ENCODE data around the gene TRIP10.

The TRIP10 gene

DNA sequence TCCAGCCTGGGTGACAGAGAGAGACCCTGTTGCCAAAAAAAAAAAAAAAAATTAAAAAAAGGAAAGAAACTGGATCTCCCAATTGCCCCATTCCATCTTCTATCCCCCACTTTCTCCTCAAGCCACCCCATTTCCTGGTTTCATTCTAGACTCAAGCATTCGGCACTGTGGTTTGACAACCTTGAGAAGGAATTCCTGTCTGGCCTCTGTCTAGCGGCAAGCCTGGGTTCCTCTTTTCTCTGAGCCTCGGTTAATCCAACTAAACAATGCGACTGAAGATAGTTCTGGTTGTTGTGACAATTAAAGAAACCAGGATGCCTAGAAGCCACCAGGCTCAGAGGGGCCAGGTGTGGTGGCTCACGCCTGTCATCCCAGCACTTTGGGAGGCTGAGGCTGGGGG, 15.7 kb upstream of the TRIP10 start:
- Mint-ChIP-seq H3K4me1 (ENCODE audit: low read depth in 2 of 2) (peaks cover 23 to 26% of the 10 kb centered on the region in 2 donors), H3K9me3 (no peaks in the 10 kb centered on the region), H3K27ac (peak overlapping the region in 1 of 2 donors; percentile 83), H3K27me3 (no peaks in the 10 kb centered on the region), H3K4me3 (no peak overlapping the region), H3K36me3 (ENCODE audit: insufficient read depth) (peaks cover 2% of the 10 kb centered on the region)
- ATAC-seq (replicated peaks) = peak; percentile 24
- DNase-seq = no peak

DNA sequence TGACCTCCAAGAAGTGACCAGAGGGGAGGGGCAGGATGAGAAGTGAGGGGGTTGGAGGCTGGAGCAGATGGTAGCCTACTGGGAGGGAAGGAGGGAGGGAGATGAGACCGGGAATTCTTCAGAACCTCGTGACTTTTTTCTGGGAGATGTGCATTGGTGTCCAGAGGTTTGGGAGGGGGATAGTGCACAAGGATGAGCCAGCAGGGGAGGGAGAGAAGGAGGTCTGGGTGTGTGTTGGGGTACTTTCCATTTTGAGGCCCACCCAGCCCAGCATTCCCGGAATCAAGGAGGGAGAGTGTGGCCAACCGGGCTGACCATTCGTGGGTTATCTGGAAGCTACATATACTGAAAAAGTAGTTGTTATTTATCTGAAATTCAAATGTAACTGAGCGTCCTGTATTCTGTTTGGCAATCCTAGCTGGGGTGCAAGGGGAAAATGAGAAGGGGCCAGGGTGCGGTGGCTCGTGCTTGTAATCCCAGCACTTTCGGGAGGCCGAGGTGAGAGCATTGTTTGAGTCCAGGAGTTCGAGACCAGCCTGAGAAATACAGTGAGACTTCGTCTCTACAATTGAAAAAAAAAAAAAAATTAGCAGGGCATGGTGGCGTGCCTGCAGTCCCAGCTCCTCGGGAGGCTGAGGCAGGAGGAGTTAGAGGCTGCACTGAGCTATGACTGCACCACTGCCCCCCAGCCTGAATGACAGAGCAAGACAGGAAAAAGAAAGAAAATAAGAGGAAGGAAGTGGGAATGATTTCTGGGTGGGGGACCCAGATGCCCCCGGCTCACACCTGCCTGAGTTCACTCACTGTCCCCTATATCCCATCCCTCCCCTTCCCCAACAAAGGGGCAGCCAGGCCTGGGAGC, 14.6 kb upstream of the TRIP10 start:
- Mint-ChIP-seq H3K36me3 (ENCODE audit: insufficient read depth) (peaks cover 2% of the 10 kb centered on the region), H3K4me3 (no peak overlapping the region), H3K27ac (peak overlapping the region; percentile 56 to 83), H3K27me3 (no peaks in the 10 kb centered on the region), H3K9me3 (no peaks in the 10 kb centered on the region), H3K4me1 (ENCODE audit: low read depth in 2 of 2) (peaks cover 14 to 25% of the 10 kb centered on the region in 2 donors)
- no peak for ATAC-seq (replicated peaks)
- no peak for DNase-seq

DNA sequence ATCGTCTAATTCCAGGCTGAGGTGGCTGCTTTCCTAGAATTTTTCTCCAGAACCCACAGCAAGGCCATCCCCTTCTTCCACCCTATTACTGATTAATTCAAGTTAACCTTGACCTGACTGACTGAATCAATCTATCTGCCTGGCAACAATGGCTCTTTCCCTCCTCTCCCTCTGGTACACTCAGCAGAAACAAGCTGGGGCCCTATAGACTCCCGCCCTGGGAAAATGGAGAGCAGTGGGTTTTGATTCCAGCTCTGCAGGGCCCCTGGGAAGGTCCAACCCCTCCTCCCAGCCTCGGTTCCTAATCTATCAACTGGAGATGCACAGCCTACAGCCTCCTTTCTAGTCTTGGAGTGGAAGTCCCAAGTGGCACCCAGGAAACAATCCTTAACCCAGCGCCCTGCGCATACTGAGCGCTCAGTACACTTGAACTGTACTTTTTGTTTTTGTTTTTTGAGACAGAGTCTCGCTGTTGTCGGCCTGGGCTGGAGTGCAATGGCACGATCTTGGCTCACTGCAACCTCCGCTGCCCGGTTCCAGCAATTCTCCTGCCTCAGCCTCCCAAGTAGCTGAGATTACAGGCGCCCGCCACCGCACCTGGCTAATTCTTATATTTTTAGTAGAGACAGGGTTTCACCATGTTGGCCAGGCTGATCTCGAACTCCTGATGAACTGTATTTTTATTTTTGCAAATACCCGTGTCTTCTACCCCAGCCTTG, 13.8 kb upstream of the TRIP10 start:
- Mint-ChIP-seq H3K4me1 (ENCODE audit: low read depth in 2 of 2) (peaks cover 13 to 20% of the 10 kb centered on the region in 2 donors), H3K27ac (no peak overlapping the region), H3K4me3 (no peak overlapping the region), H3K36me3 (ENCODE audit: insufficient read depth) (peaks cover 2% of the 10 kb centered on the region), H3K27me3 (no peaks in the 10 kb centered on the region), H3K9me3 (no peaks in the 10 kb centered on the region)
- ATAC-seq (replicated peaks) = no peak
- no peak for DNase-seq

DNA sequence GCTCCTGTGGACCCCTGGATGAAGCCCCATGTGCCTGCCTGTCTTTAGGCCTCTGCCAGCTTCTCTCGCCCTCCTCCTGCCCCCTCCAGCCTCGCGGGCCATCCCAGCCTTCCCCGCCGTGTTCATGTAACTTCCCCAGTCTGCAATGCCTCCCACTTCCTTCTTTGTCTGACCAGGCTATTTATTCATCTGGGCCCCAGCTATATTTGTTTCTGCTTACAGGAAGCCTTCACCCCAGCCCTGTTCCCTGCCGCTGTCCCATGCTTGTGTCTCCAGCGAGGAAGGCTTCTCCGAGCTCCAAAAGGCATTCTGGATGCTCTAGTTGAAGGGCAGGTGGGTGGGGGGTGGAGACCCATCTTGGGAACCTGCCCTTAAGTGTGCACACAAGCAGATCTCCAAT, 11.1 kb upstream of the TRIP10 start:
- Mint-ChIP-seq H3K27me3 (no peaks in the 10 kb centered on the region), H3K27ac (peak overlapping the region in 1 of 2 donors; percentile 84), H3K4me1 (ENCODE audit: low read depth in 2 of 2) (peaks cover 20 to 24% of the 10 kb centered on the region in 2 donors), H3K9me3 (no peaks in the 10 kb centered on the region), H3K4me3 (peak overlapping the region in 1 of 2 donors; percentile 29), H3K36me3 (ENCODE audit: insufficient read depth) (peaks cover 9% of the 10 kb centered on the region)
- DNase-seq (no peak), ATAC-seq (replicated peaks) (no peak)

DNA sequence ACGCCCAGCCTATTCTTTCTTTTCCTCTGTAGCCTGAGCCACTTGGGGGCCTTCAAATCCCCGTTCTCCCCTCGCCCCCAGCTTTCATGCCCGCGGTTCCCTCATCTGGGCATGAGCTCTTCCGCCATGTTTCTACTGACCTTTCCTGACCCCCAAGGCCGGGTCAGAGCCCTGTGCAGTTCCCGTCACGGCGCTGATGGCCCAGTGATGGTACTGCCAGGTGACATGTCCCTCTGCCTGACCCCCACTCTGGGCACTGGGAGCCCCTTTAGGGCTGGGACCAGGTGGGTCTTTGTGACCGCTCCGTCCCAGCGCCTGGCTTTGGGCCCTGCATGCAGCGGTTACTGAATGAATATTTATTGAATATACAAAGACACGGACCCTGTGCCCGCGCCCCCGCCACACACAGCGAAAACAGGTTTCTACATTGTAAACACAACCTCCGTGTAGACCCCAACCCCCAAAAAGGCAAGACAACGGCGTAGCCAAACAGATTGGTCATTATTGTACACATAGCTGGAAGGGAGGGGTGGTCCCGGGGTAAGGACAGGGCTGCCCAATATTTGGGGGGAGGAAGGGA, 9.8 kb upstream of the TRIP10 start:
- Mint-ChIP-seq H3K36me3 (ENCODE audit: insufficient read depth) (peaks cover 13% of the 10 kb centered on the region), H3K4me1 (ENCODE audit: low read depth in 2 of 2) (peaks cover 16 to 19% of the 10 kb centered on the region in 2 donors), H3K9me3 (no peaks in the 10 kb centered on the region), H3K27ac (no peak overlapping the region), H3K27me3 (no peaks in the 10 kb centered on the region), H3K4me3 (no peak overlapping the region)
- no peak for ATAC-seq (replicated peaks)
- no peak for DNase-seq

DNA sequence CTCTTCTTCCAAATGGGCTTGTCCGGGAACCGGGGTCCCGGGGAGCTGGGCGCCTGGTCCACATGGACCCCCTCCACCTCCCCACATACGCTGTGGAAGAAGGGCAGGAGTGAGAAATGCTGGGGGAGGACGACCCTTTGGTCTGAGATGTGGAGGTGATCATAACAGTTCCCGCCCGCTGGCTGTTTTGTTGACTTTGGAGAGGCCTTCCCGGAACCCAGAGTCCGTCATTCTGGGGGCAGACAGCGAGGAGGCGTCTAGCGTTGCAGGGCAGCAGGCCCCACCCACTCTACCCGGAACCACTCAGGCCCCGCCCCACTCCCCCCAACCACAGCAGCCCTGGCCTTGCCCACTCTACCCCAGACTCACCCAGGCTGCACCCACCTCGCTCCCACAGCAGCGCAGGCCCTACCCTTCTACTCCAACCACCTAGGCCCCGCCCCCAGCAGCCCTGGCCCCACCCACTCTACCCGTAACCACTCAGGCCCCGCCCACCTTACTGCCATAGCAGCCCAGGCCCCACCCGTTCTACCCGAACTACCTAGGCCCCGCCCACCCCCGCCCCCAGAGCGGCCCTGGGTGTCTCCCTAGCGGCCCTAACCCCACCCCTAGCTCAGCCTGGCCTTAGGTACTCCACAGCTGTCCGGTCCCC, 9.2 kb upstream of the TRIP10 start:
- DNase-seq (no peak), ATAC-seq (replicated peaks) (no peak)
- no peak overlapping the region for H3K27ac Mint-ChIP-seq
- H3K9me3 Mint-ChIP-seq = no peaks in the 10 kb centered on the region
- H3K4me3 Mint-ChIP-seq = no peak overlapping the region
- no peaks in the 10 kb centered on the region for H3K27me3 Mint-ChIP-seq
- H3K36me3 Mint-ChIP-seq (ENCODE audit: insufficient read depth) = peaks cover 17% of the 10 kb centered on the region
- H3K4me1 Mint-ChIP-seq (ENCODE audit: low read depth in 2 of 2) = peaks cover 11 to 14% of the 10 kb centered on the region in 2 donors

DNA sequence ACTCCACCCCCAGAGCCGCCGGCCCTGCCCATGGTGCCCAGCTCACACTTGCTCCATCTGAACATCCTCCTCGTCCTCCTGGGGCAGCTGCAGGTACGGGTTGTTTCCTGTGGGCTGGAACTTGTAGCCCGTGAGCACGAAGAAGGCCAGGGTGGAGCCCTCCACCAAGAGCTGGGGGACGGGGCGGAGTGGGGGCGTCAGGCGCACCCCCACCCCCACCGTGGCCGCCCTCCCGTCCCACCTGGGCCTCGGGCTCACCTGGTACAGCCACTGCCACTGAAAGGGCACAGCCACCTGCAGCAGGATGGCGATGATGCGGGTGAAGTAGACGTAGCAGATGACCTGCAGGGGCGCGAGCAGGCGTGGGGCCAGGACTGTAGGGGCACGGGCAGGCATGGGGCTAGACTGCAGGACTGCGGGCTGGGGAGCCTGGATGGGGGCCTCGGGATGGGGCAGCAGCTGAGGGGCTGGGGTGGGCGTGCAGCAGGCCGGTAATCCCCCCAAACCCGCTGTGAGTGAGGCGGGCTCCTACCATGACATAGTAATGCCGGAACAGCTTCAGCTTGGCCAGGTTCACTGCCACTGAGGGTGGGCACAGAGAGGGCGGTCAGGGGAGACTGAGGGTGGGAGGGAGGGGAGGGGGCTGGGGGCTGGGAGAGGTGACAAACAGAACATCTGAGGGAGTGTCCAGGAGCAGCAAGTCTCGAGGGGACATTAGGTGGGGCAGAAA, 8.4 kb upstream of the TRIP10 start:
- Mint-ChIP-seq H3K27me3 (no peaks in the 10 kb centered on the region), H3K4me3 (no peak overlapping the region), H3K4me1 (ENCODE audit: low read depth in 2 of 2) (peaks cover 12 to 14% of the 10 kb centered on the region in 2 donors), H3K27ac (no peak overlapping the region), H3K36me3 (ENCODE audit: insufficient read depth) (peaks cover 19% of the 10 kb centered on the region), H3K9me3 (no peaks in the 10 kb centered on the region)
- DNase-seq (no peak), ATAC-seq (replicated peaks) (no peak)

DNA sequence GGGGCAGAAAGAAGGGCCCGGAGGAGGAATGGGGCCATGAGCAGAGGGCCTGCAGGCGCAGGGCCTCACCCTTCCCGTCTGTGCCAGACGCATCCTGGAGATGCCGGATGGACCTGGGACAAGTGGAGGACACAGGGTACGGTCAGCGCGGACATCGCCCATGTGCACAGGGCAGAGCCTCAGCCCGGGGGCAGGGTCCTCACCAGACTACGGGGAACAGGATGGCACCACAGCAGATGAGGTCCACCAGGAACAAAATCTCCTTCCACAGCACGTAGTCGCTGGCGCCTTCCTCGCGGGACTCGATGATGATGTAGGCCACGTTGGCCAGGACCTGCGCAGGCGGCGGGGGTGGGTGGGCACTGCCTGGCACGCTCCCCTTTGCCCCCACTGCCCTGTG, 7.7 kb upstream of the TRIP10 start:
- no peak for DNase-seq
- Mint-ChIP-seq H3K9me3 (no peaks in the 10 kb centered on the region), H3K27me3 (no peaks in the 10 kb centered on the region), H3K36me3 (ENCODE audit: insufficient read depth) (peaks cover 26% of the 10 kb centered on the region), H3K27ac (no peak overlapping the region), H3K4me1 (ENCODE audit: low read depth in 2 of 2) (peaks cover 17 to 20% of the 10 kb centered on the region in 2 donors), H3K4me3 (no peak overlapping the region)
- no peak for ATAC-seq (replicated peaks)

DNA sequence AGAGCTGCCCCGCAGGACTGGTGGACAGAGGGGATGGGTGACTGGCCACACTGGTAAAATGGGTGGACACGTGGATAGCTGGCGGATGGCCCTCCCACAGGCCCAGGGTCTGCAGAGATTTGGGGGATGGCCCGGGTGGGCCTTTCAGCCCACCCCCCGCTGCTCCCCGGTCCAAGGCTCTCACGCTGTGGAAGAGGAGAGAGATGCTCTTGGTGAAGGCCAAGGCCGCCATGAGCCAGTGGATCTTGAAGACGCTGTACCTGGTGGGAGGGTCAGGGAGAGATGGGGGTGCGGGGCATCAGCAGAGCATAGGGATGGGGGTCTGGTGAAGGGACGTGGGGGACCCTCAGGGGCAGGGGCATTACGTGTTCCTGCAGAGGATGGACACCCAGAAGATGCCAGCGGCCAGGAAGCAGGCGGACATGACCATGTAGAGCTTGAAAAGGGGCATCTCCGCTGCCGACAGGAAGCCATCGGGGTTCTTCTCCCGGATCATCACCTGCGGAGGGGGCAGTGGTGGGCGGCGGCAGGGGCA, 6.6 kb upstream of the TRIP10 start:
- H3K4me1 Mint-ChIP-seq (ENCODE audit: low read depth in 2 of 2) = peaks cover 19 to 24% of the 10 kb centered on the region in 2 donors
- peak overlapping the region in 1 of 2 donors; percentile 46 for H3K27ac Mint-ChIP-seq
- no peaks in the 10 kb centered on the region for H3K27me3 Mint-ChIP-seq
- no peak for DNase-seq
- no peaks in the 10 kb centered on the region for H3K9me3 Mint-ChIP-seq
- peaks cover 36% of the 10 kb centered on the region for H3K36me3 Mint-ChIP-seq (ENCODE audit: insufficient read depth)
- no peak for ATAC-seq (replicated peaks)
- H3K4me3 Mint-ChIP-seq = no peak overlapping the region

DNA sequence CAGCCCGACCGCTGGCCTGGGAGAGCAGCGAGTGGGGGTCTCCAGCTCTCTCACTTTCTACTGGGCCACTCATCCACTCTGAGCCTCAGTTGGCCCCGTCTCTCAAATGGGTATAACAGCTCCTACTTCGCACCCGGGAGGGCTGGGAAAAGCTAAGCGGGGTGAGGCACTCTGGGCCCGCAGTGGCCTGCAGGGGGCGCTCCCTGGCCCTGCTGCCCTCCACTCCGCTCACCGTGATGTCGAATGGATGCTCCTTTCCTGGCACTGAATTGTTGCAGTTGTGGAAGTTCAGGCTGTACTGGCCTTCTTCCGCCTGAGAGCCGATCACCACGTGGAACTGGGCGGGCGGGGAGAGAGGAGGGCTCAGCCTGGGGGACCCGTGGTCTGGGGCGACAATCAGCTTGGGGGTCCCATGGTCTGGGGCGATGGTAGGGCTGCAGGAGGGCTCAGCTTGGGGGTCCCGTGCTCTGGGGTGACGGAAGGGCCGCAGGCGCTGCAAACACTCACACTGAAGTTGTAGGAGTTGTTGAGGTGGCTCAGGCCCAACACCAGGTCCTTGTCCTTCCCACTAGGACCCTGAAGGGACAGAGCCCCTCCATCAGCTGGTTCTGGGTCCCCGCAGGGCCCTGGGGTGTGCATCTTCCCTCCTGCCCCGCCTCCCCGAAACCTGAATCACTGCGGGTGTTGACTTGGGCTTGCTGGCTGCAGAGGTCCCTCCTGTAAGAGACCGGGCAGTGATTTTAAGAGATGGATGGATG, 6.0 kb upstream of the TRIP10 start:
- Mint-ChIP-seq H3K9me3 (no peaks in the 10 kb centered on the region), H3K27me3 (no peaks in the 10 kb centered on the region), H3K36me3 (ENCODE audit: insufficient read depth) (peaks cover 42% of the 10 kb centered on the region), H3K27ac (peak overlapping the region in 1 of 2 donors; percentile 46), H3K4me3 (no peak overlapping the region), H3K4me1 (ENCODE audit: low read depth in 2 of 2) (peaks cover 25 to 28% of the 10 kb centered on the region in 2 donors)
- no peak for ATAC-seq (replicated peaks)
- DNase-seq = no peak

DNA sequence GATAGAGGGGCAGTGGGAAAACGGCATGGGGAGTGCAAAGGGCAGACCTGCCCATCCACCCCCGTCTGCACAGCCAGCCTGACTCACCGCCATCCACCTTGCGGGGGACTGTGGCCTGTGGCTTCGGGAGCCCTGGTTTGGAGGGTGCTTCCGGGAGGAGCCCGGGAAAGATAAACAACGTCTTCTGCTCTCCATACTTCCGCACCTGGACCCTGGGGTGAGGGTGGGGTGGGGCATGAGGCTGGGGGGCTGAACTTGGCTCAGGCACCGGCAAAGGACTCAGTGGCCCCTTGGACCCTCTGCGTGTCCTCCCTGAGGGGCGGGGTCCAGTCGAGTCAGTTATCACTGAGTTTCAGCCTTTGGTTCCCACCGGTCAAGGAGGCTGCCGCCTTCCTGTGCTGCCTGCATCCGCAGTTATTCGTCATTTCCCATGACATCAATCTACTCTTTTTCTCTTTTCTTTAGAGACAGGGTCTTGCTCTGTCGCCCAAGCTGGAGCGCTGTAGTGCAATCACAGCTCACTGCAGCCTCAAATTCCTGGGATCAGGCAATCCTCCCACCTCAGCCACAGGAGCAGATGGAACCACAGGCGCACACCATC, 5.3 kb upstream of the TRIP10 start:
- H3K9me3 Mint-ChIP-seq = no peaks in the 10 kb centered on the region

More for the DNA sequence above, 5.3 kb upstream of the TRIP10 start:
- H3K4me1 Mint-ChIP-seq (ENCODE audit: low read depth in 2 of 2) = peaks cover 32% of the 10 kb centered on the region in 2 donors
- H3K27ac Mint-ChIP-seq = no peak overlapping the region
- peaks cover 43% of the 10 kb centered on the region for H3K36me3 Mint-ChIP-seq (ENCODE audit: insufficient read depth)
- no peaks in the 10 kb centered on the region for H3K27me3 Mint-ChIP-seq
- H3K4me3 Mint-ChIP-seq = no peak overlapping the region
- no peak for ATAC-seq (replicated peaks)
- no peak for DNase-seq

All from effector memory CD8-positive, alpha-beta T cell (primary cell).